MM.1S (cell line): Measurements from ENCODE around the gene ABCA10.

ENCODE experiments used
- DNase-seq: peaks from one replicate; pipeline ENCODE4 v3.0.0-alpha.2; 2015
- H2AFZ ChIP-seq: fragments of 300-600 bp; sonication (generic); 2 replicates; pipeline ENCODE4 v1.6.0; 2016; ENCODE audit warnings: antibody characterized with exemption, low read length
- H3F3A ChIP-seq: fragments of 300-600 bp; sonication (generic); 2 replicates; pipeline ENCODE4 v1.6.1; 2016; ENCODE audit warnings: mild to moderate bottlenecking, antibody characterized with exemption, low read length, moderate library complexity, mixed read lengths; ENCODE audit not compliant: insufficient read depth
- H3K27ac ChIP-seq: fragments of 300-600 bp; sonication (generic); 2 replicates; pipeline ENCODE4 v1.5.1; 2016; ENCODE audit warnings: mild to moderate bottlenecking, low read length
- H3K27me3 ChIP-seq: fragments of 300-600 bp; sonication (generic); replicated peaks from 2 replicates; pipeline ENCODE4 v1.6.0; 2016; ENCODE audit warnings: low read length; ENCODE audit not compliant: insufficient read depth
- H3K36me3 ChIP-seq: fragments of 300-600 bp; sonication (generic); replicated peaks from 2 replicates; pipeline ENCODE4 v1.6.1; 2016; ENCODE audit warnings: mild to moderate bottlenecking, low read length, mixed read lengths; ENCODE audit not compliant: insufficient read depth
- H3K4me1 ChIP-seq: fragments of 300-600 bp; sonication (generic); 2 replicates; pipeline ENCODE4 v1.6.1; 2016; ENCODE audit warnings: low read length, mixed read lengths
- H3K4me2 ChIP-seq: fragments of 300-600 bp; sonication (generic); 2 replicates; pipeline ENCODE4 v1.6.0; 2016; ENCODE audit warnings: low read depth, low read length
- H3K4me3 ChIP-seq: fragments of 300-600 bp; sonication (generic); 2 replicates; pipeline ENCODE4 v1.5.1; 2016; ENCODE audit warnings: low read length, mixed read lengths
- H3K79me2 ChIP-seq: fragments of 300-600 bp; sonication (generic); 2 replicates; pipeline ENCODE4 v1.6.1; 2016; ENCODE audit warnings: mixed run types, low read length, mixed read lengths
- H3K9ac ChIP-seq: fragments of 300-600 bp; sonication (generic); 2 replicates; pipeline ENCODE4 v1.6.1; 2016; ENCODE audit warnings: low read length, mixed read lengths
- H3K9me2 ChIP-seq: fragments of 300-600 bp; sonication (generic); replicated peaks from 2 replicates; pipeline ENCODE4 v1.6.1; 2016; ENCODE audit warnings: mild to moderate bottlenecking, low read length, mixed read lengths; ENCODE audit not compliant: insufficient read depth
- H3K9me3 ChIP-seq: fragments of 300-600 bp; sonication (generic); replicated peaks from 2 replicates; pipeline ENCODE4 v1.6.1; 2016; ENCODE audit warnings: mild to moderate bottlenecking, low read length, mixed read lengths; ENCODE audit not compliant: insufficient read depth
- H4K20me1 ChIP-seq: fragments of 300-600 bp; sonication (generic); 2 replicates; pipeline ENCODE4 v1.6.1; 2016; ENCODE audit warnings: mild to moderate bottlenecking, low read length, moderate library complexity, mixed read lengths; ENCODE audit not compliant: insufficient read depth
- CTCF ChIP-seq: fragments of 300-600 bp; sonication (generic); IDR thresholded peaks from 2 replicates; pipeline ENCODE4 v1.5.1; 2016; ENCODE audit warnings: antibody characterized with exemption, low read length, mixed read lengths
- EZH2 ChIP-seq: fragments of 300-600 bp; sonication (generic); optimal IDR thresholded peaks from 2 replicates; pipeline ENCODE3; 2017; ENCODE audit warnings: low read depth, mild to moderate bottlenecking, antibody characterized with exemption, low read length, mixed read lengths
- EZH2phosphoT487 ChIP-seq: fragments of 300-600 bp; sonication (generic); IDR thresholded peaks from 2 replicates; pipeline ENCODE4 v1.6.1; 2018; ENCODE audit warnings: antibody characterized with exemption, low read length

The ABCA10 gene

DNA sequence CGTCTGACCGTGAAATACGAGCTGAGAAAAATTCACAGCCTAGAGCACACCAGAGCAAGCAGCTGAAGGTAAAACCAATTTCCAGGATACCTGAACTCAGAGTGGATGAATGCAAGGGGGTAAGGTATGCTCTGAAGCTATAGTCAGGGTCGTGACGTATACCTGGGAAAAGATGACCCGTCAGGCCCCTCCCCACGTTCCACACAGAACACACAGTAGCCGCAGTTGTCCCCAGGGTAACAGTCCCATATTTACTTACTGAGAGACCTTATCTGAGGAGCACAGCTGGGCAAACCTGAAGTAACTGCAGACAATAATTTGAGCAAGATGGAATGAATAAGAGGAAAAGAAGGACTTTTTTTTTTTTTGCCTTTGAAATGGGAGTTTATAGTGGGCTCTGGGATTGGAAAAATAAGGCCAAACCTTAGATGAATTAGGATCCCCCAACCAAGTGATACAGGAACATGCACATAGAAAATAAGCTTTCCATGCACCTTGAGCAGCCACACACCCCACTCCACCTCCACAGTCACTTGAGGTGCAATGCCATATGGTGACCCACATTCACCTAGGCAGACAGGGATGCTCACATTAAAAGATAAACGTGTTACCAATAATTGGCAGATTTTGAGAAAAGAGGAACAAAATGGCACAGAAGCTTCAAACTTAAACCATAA lies 124.9 kb downstream of the ABCA10 start:
- Histone ChIP-seq H3K9me2 (no peaks in the 10 kb centered on the region), H3K36me3 (no peaks in the 10 kb centered on the region), H3F3A (no peaks in the 10 kb centered on the region), H3K4me1 (no peaks in the 10 kb centered on the region), H3K27me3 (no peaks in the 10 kb centered on the region), H3K27ac (no peak overlapping the region), H2AFZ (no peak overlapping the region), H4K20me1 (no peaks in the 10 kb centered on the region), H3K4me2 (no peak overlapping the region), H3K79me2 (no peaks in the 10 kb centered on the region), H3K9ac (no peak overlapping the region), H3K4me3 (no peak overlapping the region), H3K9me3 (no peaks in the 10 kb centered on the region)
- TF ChIP-seq EZH2phosphoT487 (no peak), CTCF (no peak), EZH2 (no peak)
- no peak for DNase-seq

- Histone ChIP-seq H2AFZ (no peak overlapping the region), H3K79me2 (no peaks in the 10 kb centered on the region), H3K27me3 (no peaks in the 10 kb centered on the region), H4K20me1 (no peaks in the 10 kb centered on the region), H3K9ac (no peak overlapping the region), H3K36me3 (no peaks in the 10 kb centered on the region), H3F3A (no peaks in the 10 kb centered on the region), H3K27ac (no peak overlapping the region), H3K4me2 (no peak overlapping the region), H3K4me3 (no peak overlapping the region), H3K9me3 (no peaks in the 10 kb centered on the region), H3K4me1 (no peaks in the 10 kb centered on the region), H3K9me2 (no peaks in the 10 kb centered on the region)
- DNase-seq = no peak
- TF ChIP-seq EZH2phosphoT487 (no peak), EZH2 (no peak), CTCF (no peak)
Observed at GRCh38 chr17:69098625-69099024, 130.0 kb downstream of the ABCA10 start.
